Esophagus muscularis mucosa (tissue), 4 donors: Measurements from ENCODE around the gene OSBP2. TPM values are rescaled to one million over a fixed set of nuclear protein-coding genes. Genes with fewer than 3 reads are reported as not detected.

Experiments used
- DNase-seq: peaks from one replicate; pipeline ENCODE4 v3.0.0-alpha.2; 2017; ENCODE audit errors: extremely low spot score
- H3K27ac ChIP-seq, 4 donors: fragments of 200-600 bp; sonication (generic); replicated peaks in 1 of 4; 1 replicate in 3 of 4; 2 replicates in 1 of 4; pipeline ENCODE4 v1.5.1; 2016 to 2019; ENCODE audit warnings: mild to moderate bottlenecking in 1 of 4
- H3K27me3 ChIP-seq, 4 donors: fragments of 200-600 bp; sonication (generic); one replicate each; pipeline versions ENCODE4 v1.5.1 to v1.6.0; 2016 to 2019
- H3K36me3 ChIP-seq, 4 donors: fragments of 200-600 bp; sonication (generic); one replicate each; pipeline ENCODE4 v1.5.1; 2016 to 2019
- H3K4me1 ChIP-seq, 4 donors: fragments of 200-600 bp; sonication (generic); one replicate each; pipeline ENCODE4 v1.5.1; 2016 to 2019
- H3K4me3 ChIP-seq, 4 donors: fragments of 200-600 bp; sonication (generic); 1 replicate in 2 of 4; 2 replicates in 2 of 4; pipeline ENCODE4 v1.5.1; 2016 to 2019; ENCODE audit warnings: mild to moderate bottlenecking in 4 of 4, moderate library complexity in 1 of 4
- H3K9me3 ChIP-seq, 4 donors: fragments of 200-600 bp; sonication (generic); 1 replicate in 3 of 4; 2 replicates in 1 of 4; pipeline ENCODE4 v1.5.1; 2016 to 2019
- CTCF ChIP-seq, 3 experiments: fragments of 200-600 bp in 2 of 3; fragments of 450-650 bp in 1 of 3; sonication (generic) in 2 of 3; IDR thresholded peaks; one replicate each; pipeline ENCODE4 v1.5.1; 2017 to 2019; ENCODE audit warnings: antibody characterized with exemption in 3 of 3, mild to moderate bottlenecking in 2 of 3, moderate library complexity in 1 of 3
- EP300 ChIP-seq: sonication (generic); formaldehyde crosslinking; IDR thresholded peaks from one replicate; pipeline ENCODE4 v1.6.1; 2017; ENCODE audit warnings: antibody characterized with exemption
- POLR2A ChIP-seq: fragments of 450-650 bp; IDR thresholded peaks from one replicate; pipeline ENCODE4 v1.6.1; 2017; ENCODE audit warnings: antibody characterized with exemption, moderate library complexity, mild to moderate bottlenecking, low read depth
- POLR2AphosphoS5 ChIP-seq, 2 donors: sonication (generic); formaldehyde crosslinking; IDR thresholded peaks; one replicate each; pipeline ENCODE4 v1.6.1; 2017; ENCODE audit warnings: antibody characterized with exemption in 2 of 2
- WGBS: methylation state at CpG from one replicate; pipeline ENCODE4 v1.1.5; 2018; 5-methylcytosine and 5-hydroxymethylcytosine counted together
- intact Hi-C: fragments of 100-400 bp; cut with DNase I; formaldehyde crosslinking; loops from one replicate; pipeline ENCODE4 v1.15.1; 2023
- total RNA-seq, 4 donors: library from RNA; depleted of rRNA; stranded (reverse); fragments of >200 nt; gene quantifications; one replicate each; pipeline versions ENCODE4 v1.1.0 to v1.2.1, GENCODE V29; 2016

OSBP2 gene
- total RNA-seq, 4 donors from 2014 or later: 0.42 to 4.6 (median 2.9) TPM

- H3K4me1 ChIP-seq: peaks cover 0 to 5% (median 3%) of the 10 kb centered on the region in 4 donors
- no peak overlapping the region for H3K4me3 ChIP-seq
- H3K27ac ChIP-seq: no peak overlapping the region
- H3K36me3 ChIP-seq: peaks cover 0 to 9% (median 2%) of the 10 kb centered on the region in 4 donors
- no peak for TF ChIP-seq POLR2A
- no peak for TF ChIP-seq POLR2AphosphoS5 (IDR thresholded peaks at IDR 0.05)
- TF ChIP-seq CTCF (IDR thresholded peaks at IDR 0.05): no peak
- no peak for TF ChIP-seq EP300
- H3K9me3 ChIP-seq: no peaks in the 10 kb centered on the region
- H3K27me3 ChIP-seq: no peaks in the 10 kb centered on the region
- intact Hi-C loops: no loop called here
- DNase-seq: no peak
- WGBS: 77% methylated on average over 3 of the region's 3 CpGs
Measured at GRCh38 chr22:30655532-30655931, 39.1 kb upstream of the OSBP2 start.

- DNase-seq: no peak
- H3K4me1 ChIP-seq: peaks cover 6 to 16% (median 14%) of the 10 kb centered on the region in 4 donors
- H3K9me3 ChIP-seq: no peaks in the 10 kb centered on the region
- peaks cover 0 to 44% (median 21%) of the 10 kb centered on the region in 4 donors for H3K36me3 ChIP-seq
- H3K4me3 ChIP-seq: no peak overlapping the region
- no peak overlapping the region for H3K27ac ChIP-seq
- intact Hi-C loops: no loop called here
- no peaks in the 10 kb centered on the region for H3K27me3 ChIP-seq
- 89% methylated on average over 4 of the region's 4 CpGs for WGBS
- no peak for TF ChIP-seq CTCF (IDR thresholded peaks at IDR 0.05)
Measured at GRCh38 chr22:30662040-30662439, 32.6 kb upstream of the OSBP2 start.

GRCh38 chr22:30664798-30665197, 29.9 kb upstream of the OSBP2 start:
- TF ChIP-seq EP300 (no peak), CTCF (IDR thresholded peaks at IDR 0.05) (no peak), POLR2AphosphoS5 (IDR thresholded peaks at IDR 0.05) (no peak), POLR2A (no peak)
- Histone ChIP-seq H3K27me3 (no peaks in the 10 kb centered on the region), H3K4me1 (peaks cover 9 to 25% (median 24%) of the 10 kb centered on the region in 4 donors), H3K27ac (no peak overlapping the region), H3K36me3 (peaks cover 0 to 42% (median 21%) of the 10 kb centered on the region in 4 donors), H3K9me3 (no peaks in the 10 kb centered on the region), H3K4me3 (no peak overlapping the region)
- no peak for DNase-seq
- 96% methylated on average over 3 of the region's 13 CpGs for WGBS
- intact Hi-C loops: no loop called here

GRCh38 chr22:30665266-30665665, 29.4 kb upstream of the OSBP2 start:
- Histone ChIP-seq H3K36me3 (peaks cover 0 to 40% (median 21%) of the 10 kb centered on the region in 4 donors), H3K27ac (no peak overlapping the region), H3K4me1 (peaks cover 9 to 25% (median 24%) of the 10 kb centered on the region in 4 donors), H3K4me3 (no peak overlapping the region), H3K27me3 (no peaks in the 10 kb centered on the region), H3K9me3 (no peaks in the 10 kb centered on the region)
- TF ChIP-seq POLR2A (no peak), POLR2AphosphoS5 (IDR thresholded peaks at IDR 0.05) (no peak), EP300 (no peak), CTCF (IDR thresholded peaks at IDR 0.05) (no peak)
- WGBS: 81% methylated on average over 1 of the region's 2 CpGs
- intact Hi-C loops: no loop called here
- no peak for DNase-seq

GRCh38 chr22:30665786-30666185, 28.9 kb upstream of the OSBP2 start:
- TF ChIP-seq CTCF (IDR thresholded peaks at IDR 0.05) (no peak), POLR2AphosphoS5 (IDR thresholded peaks at IDR 0.05) (no peak), POLR2A (no peak)
- Histone ChIP-seq H3K9me3 (no peaks in the 10 kb centered on the region), H3K27ac (no peak overlapping the region), H3K36me3 (peaks cover 0 to 38% (median 21%) of the 10 kb centered on the region in 4 donors), H3K4me1 (peaks cover 9 to 25% (median 24%) of the 10 kb centered on the region in 4 donors), H3K4me3 (no peak overlapping the region), H3K27me3 (no peaks in the 10 kb centered on the region)
- intact Hi-C loops: loop anchor here (2.0 kb wide), 1 partner anchor 31 kb away; the partner anchor contains the start of gene SLC35E4
- WGBS: 91% methylated on average over 4 of the region's 4 CpGs
- no peak for DNase-seq
